GM18520 (cell line): ENCODE data around the gene CCDC137.

Experiments used
- ATAC-seq: cut with Tn5 transposase; IDR thresholded peaks from one replicate; pipeline ENCODE4 v1.9.1; 2021; ENCODE audit not compliant: unreplicated experiment

CCDC137 gene

GRCh38 chr17:81700353-81701287 lies 34.1 kb downstream of the CCDC137 start:
- no peak for ATAC-seq

- ATAC-seq = no peak
Observed at GRCh38 chr17:81701288-81702071, 34.9 kb downstream of the CCDC137 start.

- ATAC-seq = peak; percentile 76
Observed at GRCh38 chr17:81702934-81703746, 36.6 kb downstream of the CCDC137 start, which contains the start of gene MRPL12. TSS of gene MRPL12 (plus strand) at chr17:81703367. CDS start at chr17:81703502, 135 bp downstream.

GRCh38 chr17:81703747-81704654 lies 37.5 kb downstream of the CCDC137 start:
- no peak for ATAC-seq

GRCh38 chr17:81705518-81706231 lies 39.1 kb downstream of the CCDC137 start:
- ATAC-seq = no peak

GRCh38 chr17:81706232-81706611 lies 39.7 kb downstream of the CCDC137 start:
- ATAC-seq = no peak

GRCh38 chr17:81706757-81707624 lies 40.5 kb downstream of the CCDC137 start:
- ATAC-seq = no peak

GRCh38 chr17:81707725-81708646 lies 41.4 kb downstream of the CCDC137 start:
- ATAC-seq = no peak

- no peak for ATAC-seq
Observed at GRCh38 chr17:81708739-81709185, 42.2 kb downstream of the CCDC137 start.

- no peak for ATAC-seq
Observed at GRCh38 chr17:81710514-81711308, 44.2 kb downstream of the CCDC137 start.

GRCh38 chr17:81711814-81712467 lies 45.4 kb downstream of the CCDC137 start, which contains the start of gene SLC25A10:
TSS of gene SLC25A10 (plus strand) at chr17:81712284. CDS start at chr17:81712427, 143 bp downstream.
- ATAC-seq = peak; percentile 74

GRCh38 chr17:81712468-81713003 lies 46.0 kb downstream of the CCDC137 start:
- no peak for ATAC-seq

- ATAC-seq = no peak
Observed at GRCh38 chr17:81713004-81713555, 46.5 kb downstream of the CCDC137 start.

- ATAC-seq = no peak
Observed at GRCh38 chr17:81713556-81714411, 47.2 kb downstream of the CCDC137 start.
